ENCODE results near the gene HCN4. TPM values are rescaled to one million over a fixed set of nuclear protein-coding genes. Genes with fewer than 3 reads are reported as not detected.

HCN4 gene
- total RNA-seq, 1 experiment from 2014 or later, result 0.29 TPM

GRCh38 chr15:73375755-73376305 lies 7.1 kb upstream of the HCN4 start:
- POLR2A ChIA-PET, result no interaction called here
- H3K27me3 Mint-ChIP-seq (ENCODE audit: insufficient read depth, unreplicated experiment), result peaks cover 11% of the 10 kb centered on the region
- no peak for DNase-seq
- peaks cover 6% of the 10 kb centered on the region for H3K9me3 Mint-ChIP-seq (ENCODE audit: unreplicated experiment)
- H3K4me1 Mint-ChIP-seq (ENCODE audit: low read depth, unreplicated experiment), result no peaks in the 10 kb centered on the region
- Histone ChIP-seq H3K27me3 (replicated peaks; ENCODE audit: control insufficient read depth, insufficient read depth, low read length) (no peaks in the 10 kb centered on the region), H3K9me3 (no peaks in the 10 kb centered on the region), H3K4me3 (ENCODE audit: low read depth, low read length) (no peak overlapping the region), H3K36me3 (ENCODE audit: control insufficient read depth, insufficient read depth, low read length) (no peaks in the 10 kb centered on the region), H3K4me1 (no peaks in the 10 kb centered on the region)
- no peak overlapping the region for H3K4me3 Mint-ChIP-seq (ENCODE audit: unreplicated experiment)
- BruUV-seq (replicated peaks), result no TSS peak
- CTCF ChIA-PET, result no interaction called here
- peaks cover 4% of the 10 kb centered on the region for H3K36me3 Mint-ChIP-seq (ENCODE audit: insufficient read depth, unreplicated experiment)
- intact Hi-C loops (cut with micrococcal nuclease; ENCODE audit: unreplicated experiment), result no loop called here
- TF ChIP-seq CTCF (IDR thresholded peaks at IDR 0.05; ENCODE audit: insufficient read depth in 1 of 2, low read depth in 1 of 2, low read length in 1 of 2, severe bottlenecking in 1 of 2, unreplicated experiment in 1 of 2), result no peak
- H3K27ac Mint-ChIP-seq (ENCODE audit: unreplicated experiment), result no peak overlapping the region

GRCh38 chr15:73375012-73375411 lies 6.3 kb upstream of the HCN4 start:
- ChIA-PET POLR2A (no interaction called here), CTCF (no interaction called here)
- no TSS peak for BruUV-seq (replicated peaks)
- no peak for TF ChIP-seq CTCF (IDR thresholded peaks at IDR 0.05; ENCODE audit: insufficient read depth in 1 of 2, low read depth in 1 of 2, low read length in 1 of 2, severe bottlenecking in 1 of 2, unreplicated experiment in 1 of 2)
- DNase-seq, result no peak
- intact Hi-C loops (cut with micrococcal nuclease; ENCODE audit: unreplicated experiment), result no loop called here
- peaks cover 4% of the 10 kb centered on the region for H3K36me3 Mint-ChIP-seq (ENCODE audit: insufficient read depth, unreplicated experiment)
- no peaks in the 10 kb centered on the region for H3K9me3 Mint-ChIP-seq (ENCODE audit: unreplicated experiment)
- Histone ChIP-seq H3K27me3 (replicated peaks; ENCODE audit: control insufficient read depth, insufficient read depth, low read length) (no peaks in the 10 kb centered on the region), H3K36me3 (ENCODE audit: control insufficient read depth, insufficient read depth, low read length) (no peaks in the 10 kb centered on the region), H3K4me1 (no peaks in the 10 kb centered on the region), H3K4me3 (ENCODE audit: low read depth, low read length) (no peak overlapping the region), H3K9me3 (no peaks in the 10 kb centered on the region)
- no peak overlapping the region for H3K4me3 Mint-ChIP-seq (ENCODE audit: unreplicated experiment)
- H3K27ac Mint-ChIP-seq (ENCODE audit: unreplicated experiment), result no peak overlapping the region
- H3K4me1 Mint-ChIP-seq (ENCODE audit: low read depth, unreplicated experiment), result no peaks in the 10 kb centered on the region
- peaks cover 12% of the 10 kb centered on the region for H3K27me3 Mint-ChIP-seq (ENCODE audit: insufficient read depth, unreplicated experiment)

- no TSS peak for BruUV-seq (replicated peaks)
- Histone ChIP-seq H3K9me3 (no peaks in the 10 kb centered on the region), H3K36me3 (ENCODE audit: control insufficient read depth, insufficient read depth, low read length) (no peaks in the 10 kb centered on the region), H3K27me3 (replicated peaks; ENCODE audit: control insufficient read depth, insufficient read depth, low read length) (no peaks in the 10 kb centered on the region; the same call in 1 of the 2 replicates), H3K4me3 (ENCODE audit: low read depth, low read length) (no peak overlapping the region), H3K4me1 (no peaks in the 10 kb centered on the region)
- CTCF ChIA-PET, result no interaction called here
- Mint-ChIP-seq H3K27me3 (ENCODE audit: insufficient read depth, unreplicated experiment) (peaks cover 12% of the 10 kb centered on the region), H3K4me3 (ENCODE audit: unreplicated experiment) (no peak overlapping the region), H3K9me3 (ENCODE audit: unreplicated experiment) (no peaks in the 10 kb centered on the region), H3K4me1 (ENCODE audit: low read depth, unreplicated experiment) (no peaks in the 10 kb centered on the region), H3K27ac (ENCODE audit: unreplicated experiment) (no peak overlapping the region), H3K36me3 (ENCODE audit: insufficient read depth, unreplicated experiment) (peaks cover 4% of the 10 kb centered on the region)
- intact Hi-C loops (cut with micrococcal nuclease; ENCODE audit: unreplicated experiment), result no loop called here
- DNase-seq, result no peak
- no peak for TF ChIP-seq CTCF (IDR thresholded peaks at IDR 0.05; ENCODE audit: insufficient read depth in 1 of 2, low read depth in 1 of 2, low read length in 1 of 2, severe bottlenecking in 1 of 2, unreplicated experiment in 1 of 2)
- POLR2A ChIA-PET, result no interaction called here
Measured at GRCh38 chr15:73374604-73375003, 5.8 kb upstream of the HCN4 start.
